SJCRH30 (cell line): ENCODE data around the gene TCEA2. TPM values are rescaled to one million over a fixed set of nuclear protein-coding genes. Genes with fewer than 3 reads are reported as not detected.

Experiments used
- DNase-seq, 2 experiments: peaks; one replicate each; pipeline ENCODE4 v3.0.0-alpha.2; 2015 to 2020
- H3K27ac ChIP-seq: fragments of 250-450 bp; sonication (Bioruptor Pico); 2 replicates; pipeline ENCODE4 v1.5.1; 2020; ENCODE audit warnings: mild to moderate bottlenecking, moderate library complexity
- H3K27me3 ChIP-seq: fragments of 250-450 bp; sonication (Bioruptor Pico); 2 replicates; pipeline ENCODE4 v1.5.1; 2020; ENCODE audit warnings: mild to moderate bottlenecking, moderate library complexity
- H3K36me3 ChIP-seq: fragments of 250-450 bp; sonication (Bioruptor Pico); 2 replicates; pipeline ENCODE4 v1.5.1; 2020; ENCODE audit warnings: mild to moderate bottlenecking, moderate library complexity
- H3K4me1 ChIP-seq: fragments of 250-450 bp; sonication (Bioruptor Pico); 2 replicates; pipeline ENCODE4 v1.5.1; 2020; ENCODE audit warnings: mild to moderate bottlenecking, moderate library complexity
- H3K4me3 ChIP-seq: fragments of 250-450 bp; sonication (Bioruptor Pico); 2 replicates; pipeline ENCODE4 v1.5.1; 2020; ENCODE audit warnings: mild to moderate bottlenecking, moderate library complexity
- H3K9me3 ChIP-seq: fragments of 250-450 bp; sonication (Bioruptor Pico); replicated peaks from 2 replicates; pipeline ENCODE4 v1.5.1; 2020; ENCODE audit warnings: mild to moderate bottlenecking, moderate library complexity
- total RNA-seq: library from RNA; depleted of rRNA; stranded (reverse); fragments of >200 nt; shearing (Covaris generic); gene quantifications from 2 replicates; pipeline ENCODE4 v1.2.3, GENCODE V29; 2014

Gene TCEA2
- total RNA-seq, 1 experiment from 2014 or later, result 16.9 TPM

GRCh38 chr20:64103871-64104666 lies 41.1 kb downstream of the TCEA2 start:
- DNase-seq, result peak in 1 of 2 experiments; percentile 2
- Histone ChIP-seq H3K36me3 (no peaks in the 10 kb centered on the region), H3K4me1 (no peaks in the 10 kb centered on the region), H3K4me3 (no peak overlapping the region), H3K27me3 (peaks cover 49% of the 10 kb centered on the region), H3K9me3 (no peaks in the 10 kb centered on the region), H3K27ac (no peak overlapping the region)

DNA sequence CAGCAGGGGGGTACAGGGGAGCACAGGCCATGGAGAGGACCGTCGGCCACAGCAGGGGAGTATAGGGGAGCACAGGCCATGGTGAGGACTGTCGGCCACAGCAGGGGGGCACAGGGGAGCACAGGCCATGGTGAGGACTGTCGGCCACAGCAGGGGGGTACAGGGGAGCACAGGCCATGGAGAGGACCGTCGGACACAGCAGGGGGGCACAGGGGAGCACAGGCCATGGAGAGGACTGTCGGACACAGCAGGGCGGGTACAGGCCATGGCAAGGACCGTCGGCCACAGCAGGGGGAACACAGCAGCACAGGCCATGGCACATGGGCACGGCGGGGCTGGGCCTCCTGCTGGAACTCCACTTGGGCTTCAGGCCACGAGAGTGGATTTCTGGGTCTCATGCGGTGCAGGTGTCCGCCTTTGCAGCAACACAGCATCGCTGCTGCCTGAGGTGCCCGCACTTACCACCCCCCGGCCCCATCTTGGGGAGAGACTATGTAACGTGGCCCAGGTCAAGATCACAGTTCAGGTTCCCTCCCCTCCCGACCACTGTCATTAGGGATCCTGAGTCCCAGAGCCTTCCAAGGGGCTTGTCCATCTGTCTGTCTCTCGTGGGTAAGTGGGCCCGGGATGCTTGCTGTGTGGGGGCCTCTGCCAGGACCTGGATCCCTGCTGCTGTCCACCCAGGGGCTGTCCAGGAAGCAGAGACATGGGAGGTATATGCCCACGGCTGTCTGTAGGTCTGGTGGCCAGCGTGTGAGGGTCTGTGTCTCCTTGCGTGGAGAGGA lies 41.9 kb downstream of the TCEA2 start:
- DNase-seq, result peak in 1 of 2 experiments; percentile 3
- H3K36me3 ChIP-seq, result no peaks in the 10 kb centered on the region
- no peak overlapping the region for H3K27ac ChIP-seq
- peaks cover 56% of the 10 kb centered on the region for H3K27me3 ChIP-seq
- H3K4me3 ChIP-seq, result no peak overlapping the region
- H3K9me3 ChIP-seq, result no peaks in the 10 kb centered on the region
- no peaks in the 10 kb centered on the region for H3K4me1 ChIP-seq

GRCh38 chr20:64105846-64106434 lies 42.9 kb downstream of the TCEA2 start:
- peak in 1 of 2 experiments; percentile 2 for DNase-seq
- Histone ChIP-seq H3K9me3 (no peaks in the 10 kb centered on the region), H3K27me3 (peaks cover 60% of the 10 kb centered on the region), H3K36me3 (no peaks in the 10 kb centered on the region), H3K27ac (no peak overlapping the region), H3K4me1 (no peaks in the 10 kb centered on the region), H3K4me3 (no peak overlapping the region)

- no peaks in the 10 kb centered on the region for H3K9me3 ChIP-seq
- H3K36me3 ChIP-seq, result no peaks in the 10 kb centered on the region
- no peaks in the 10 kb centered on the region for H3K4me1 ChIP-seq
- no peak overlapping the region for H3K27ac ChIP-seq
- peak in 1 of 2 experiments; percentile 2 for DNase-seq
- H3K4me3 ChIP-seq, result no peak overlapping the region
- H3K27me3 ChIP-seq, result peaks cover 63% of the 10 kb centered on the region
Observed at GRCh38 chr20:64106435-64106961, 43.5 kb downstream of the TCEA2 start.

- no peak within 1 kb of the TSS for H3K4me3 ChIP-seq
- H3K4me1 ChIP-seq, result no peaks in the 10 kb centered on the region
- no peaks in the 10 kb centered on the region for H3K9me3 ChIP-seq
- no peak within 1 kb of the TSS for H3K27ac ChIP-seq
- peak in 1 of 2 experiments; percentile 8 for DNase-seq
- H3K27me3 ChIP-seq, result peaks cover 64% of the 10 kb centered on the region
- H3K36me3 ChIP-seq, result no peaks in the 10 kb centered on the region
Observed at GRCh38 chr20:64106981-64107735, 44.2 kb downstream of the TCEA2 start, which contains the start of gene NPBWR2. TSS of gene NPBWR2 (minus strand) at chr20:64107565. CDS start at chr20:64106831, 734 bp downstream.

DNA sequence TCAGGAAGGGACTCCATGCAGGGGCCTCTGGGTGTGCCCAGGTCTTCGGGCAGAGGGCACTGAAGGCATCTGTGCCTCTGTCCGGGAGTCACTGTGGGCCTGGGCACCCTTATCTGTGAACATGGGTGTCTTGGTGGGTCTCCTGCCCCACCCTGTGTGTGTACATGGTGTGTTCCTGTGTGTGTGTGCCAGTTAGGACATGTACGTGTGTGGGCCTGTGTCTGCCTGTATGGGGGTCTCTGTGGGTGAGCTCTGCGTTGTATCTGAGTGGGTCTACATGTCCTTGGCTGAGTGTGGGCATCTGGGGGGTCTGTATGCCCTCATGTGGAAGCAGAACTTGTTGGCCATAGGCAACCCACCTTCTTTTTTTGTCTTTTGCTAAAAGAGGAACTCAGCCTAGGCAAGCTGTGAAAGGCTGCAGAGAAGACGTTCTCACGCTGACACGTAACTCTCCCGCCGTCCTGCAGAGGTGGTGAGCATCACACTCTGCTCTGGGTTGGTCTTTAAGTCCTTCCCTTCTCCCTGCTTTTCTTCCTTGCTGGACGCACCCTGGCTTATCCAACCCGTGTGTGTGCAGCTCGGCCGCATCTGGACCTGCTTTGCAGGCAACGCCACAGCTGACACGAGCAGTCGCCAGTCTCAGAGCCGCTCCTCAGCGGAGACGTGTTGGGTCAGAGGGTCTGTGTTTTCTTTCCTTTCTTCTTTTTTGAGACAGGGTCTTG lies 44.9 kb downstream of the TCEA2 start:
- Histone ChIP-seq H3K4me3 (no peak overlapping the region), H3K36me3 (no peaks in the 10 kb centered on the region), H3K27ac (no peak overlapping the region), H3K9me3 (no peaks in the 10 kb centered on the region), H3K27me3 (peaks cover 68% of the 10 kb centered on the region), H3K4me1 (no peaks in the 10 kb centered on the region)
- DNase-seq, result no peak

- no peaks in the 10 kb centered on the region for H3K4me1 ChIP-seq
- no peak for DNase-seq
- peaks cover 67% of the 10 kb centered on the region for H3K27me3 ChIP-seq
- no peak overlapping the region for H3K27ac ChIP-seq
- no peak overlapping the region for H3K4me3 ChIP-seq
- H3K36me3 ChIP-seq, result no peaks in the 10 kb centered on the region
- H3K9me3 ChIP-seq, result no peaks in the 10 kb centered on the region
Observed at GRCh38 chr20:64108731-64109681, 46.0 kb downstream of the TCEA2 start.

DNA sequence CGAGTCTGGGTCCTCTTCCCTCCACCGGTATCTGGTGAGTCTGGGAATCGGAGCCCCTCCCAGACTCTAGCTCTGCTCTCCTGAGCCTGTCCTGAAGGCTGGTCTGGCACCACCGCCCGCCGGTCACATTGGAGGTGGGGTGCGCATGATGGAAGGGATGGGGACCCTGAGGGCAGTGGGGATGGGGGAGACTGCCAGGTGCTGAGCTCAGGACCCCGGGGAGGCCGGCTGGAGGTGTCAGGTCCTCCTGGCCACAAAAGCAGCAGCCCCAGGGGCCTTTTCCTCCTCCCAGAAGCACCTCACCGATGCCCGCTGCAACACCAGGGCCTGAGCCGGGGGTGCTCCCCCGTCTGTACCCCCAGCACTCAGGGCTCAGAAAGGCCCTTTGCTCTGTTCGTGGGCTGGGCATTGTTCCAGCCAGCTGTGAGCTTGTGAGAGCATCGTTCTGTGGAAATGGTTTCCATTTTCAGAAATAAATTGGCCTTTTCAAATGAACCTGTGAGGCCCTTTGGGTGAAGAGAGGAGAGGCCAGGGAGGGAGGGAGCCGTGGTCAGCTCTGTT lies 46.9 kb downstream of the TCEA2 start:
- H3K36me3 ChIP-seq, result no peaks in the 10 kb centered on the region
- no peaks in the 10 kb centered on the region for H3K4me1 ChIP-seq
- no peak overlapping the region for H3K27ac ChIP-seq
- H3K27me3 ChIP-seq, result peaks cover 70% of the 10 kb centered on the region
- H3K9me3 ChIP-seq, result no peaks in the 10 kb centered on the region
- no peak overlapping the region for H3K4me3 ChIP-seq
- no peak for DNase-seq

GRCh38 chr20:64110411-64111068 lies 47.5 kb downstream of the TCEA2 start:
- Histone ChIP-seq H3K27ac (no peak overlapping the region), H3K36me3 (no peaks in the 10 kb centered on the region), H3K4me1 (no peaks in the 10 kb centered on the region), H3K9me3 (no peaks in the 10 kb centered on the region), H3K4me3 (no peak overlapping the region), H3K27me3 (peaks cover 73% of the 10 kb centered on the region)
- DNase-seq, result no peak

DNA sequence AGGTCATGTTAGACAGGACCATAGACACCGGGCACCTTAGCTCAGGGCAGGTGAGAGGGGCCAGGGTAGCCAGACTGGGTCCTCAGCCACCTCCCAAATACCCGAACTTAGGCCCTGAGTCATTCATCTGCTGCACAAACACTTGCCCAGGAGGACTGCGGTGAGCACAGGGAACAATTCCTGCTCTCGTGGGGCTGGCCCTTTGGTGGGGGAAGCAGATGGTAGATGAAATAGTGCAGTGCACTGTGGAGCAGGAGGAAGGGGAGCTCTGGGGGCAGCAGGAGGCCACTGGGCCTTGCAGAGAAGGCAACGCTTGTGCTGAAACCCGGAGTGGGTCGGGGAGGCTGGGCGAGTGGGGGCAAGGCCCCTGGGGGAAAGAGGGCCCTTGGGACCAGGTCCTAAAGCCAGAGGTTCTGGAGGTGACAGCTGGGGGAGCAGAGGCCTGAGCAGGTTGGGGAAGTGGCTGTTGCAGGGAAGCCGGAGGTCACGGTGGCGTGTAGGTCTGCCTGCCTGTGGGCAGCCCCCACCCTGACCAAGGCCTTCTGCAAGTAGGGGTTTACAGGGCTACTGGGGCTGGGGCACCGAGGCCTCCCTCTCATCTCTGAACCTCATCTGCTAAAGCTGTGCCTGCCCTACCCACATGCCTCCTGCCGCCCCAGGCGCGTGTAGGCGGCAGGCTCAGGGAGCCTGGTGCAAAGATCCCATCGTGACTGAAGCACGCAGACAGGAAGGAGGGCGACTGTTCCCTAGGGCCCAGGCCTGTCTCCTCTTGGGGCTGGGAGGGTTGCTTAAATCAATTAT lies 49.0 kb downstream of the TCEA2 start:
- H3K9me3 ChIP-seq, result no peaks in the 10 kb centered on the region
- no peaks in the 10 kb centered on the region for H3K4me1 ChIP-seq
- H3K27ac ChIP-seq, result no peak overlapping the region
- DNase-seq, result no peak
- H3K27me3 ChIP-seq, result peaks cover 71% of the 10 kb centered on the region
- H3K36me3 ChIP-seq, result no peaks in the 10 kb centered on the region
- H3K4me3 ChIP-seq, result no peak overlapping the region

- no peaks in the 10 kb centered on the region for H3K9me3 ChIP-seq
- no peak for DNase-seq
- no peaks in the 10 kb centered on the region for H3K4me1 ChIP-seq
- H3K4me3 ChIP-seq, result no peak overlapping the region
- H3K27me3 ChIP-seq, result peaks cover 63% of the 10 kb centered on the region
- H3K36me3 ChIP-seq, result no peaks in the 10 kb centered on the region
- no peak overlapping the region for H3K27ac ChIP-seq
Observed at GRCh38 chr20:64112691-64113443, 49.9 kb downstream of the TCEA2 start.
